Measurements from ENCODE around the gene GRM5.
"Not testable (repeated sequence)": the region's sequence is repeated elsewhere in the genome, so short reads cannot be mapped to it uniquely, and the experiment has no call there.

GRM5 gene

GRCh38 chr11:88536616-88537265 is 529.0 kb downstream of the GRM5 start:
- FAIRE-seq (no peak), DNase-seq (ENCODE audit: insufficient read length, low spot score) (no peak)
- TF ChIP-seq TAF1 (IDR thresholded peaks at IDR 0.05; ENCODE audit: low read depth, low read length) (no peak), POLR2A (IDR thresholded peaks at IDR 0.05; ENCODE audit: low read depth, low read length) (no peak), POU2F2 (IDR thresholded peaks at IDR 0.05; ENCODE audit: low read depth, low read length) (no peak), POLR2AphosphoS5 (IDR thresholded peaks at IDR 0.05; ENCODE audit: low read depth, low read length) (no peak), SPI1 (IDR thresholded peaks at IDR 0.05; ENCODE audit: low read depth, low read length) (no peak)

- TF ChIP-seq POU2F2 (IDR thresholded peaks at IDR 0.05; ENCODE audit: low read depth, low read length) (no peak), POLR2AphosphoS5 (IDR thresholded peaks at IDR 0.05; ENCODE audit: low read depth, low read length) (no peak), TAF1 (IDR thresholded peaks at IDR 0.05; ENCODE audit: low read depth, low read length) (no peak), POLR2A (IDR thresholded peaks at IDR 0.05; ENCODE audit: low read depth, low read length) (no peak), SPI1 (IDR thresholded peaks at IDR 0.05; ENCODE audit: low read depth, low read length) (no peak), PAX5 (IDR thresholded peaks at IDR 0.05; ENCODE audit: insufficient read depth, low read length, severe bottlenecking) (no peak)
- no peak for DNase-seq (ENCODE audit: insufficient read length, low spot score)
- FAIRE-seq: no peak
These were observed 529.8 kb downstream of the GRM5 start for GRCh38 chr11:88535916-88536547.

GRCh38 chr11:88535266-88535665 is 530.5 kb downstream of the GRM5 start:
- DNase-seq (ENCODE audit: insufficient read length, low spot score): no peak
- TF ChIP-seq SPI1 (IDR thresholded peaks at IDR 0.05; ENCODE audit: low read depth, low read length): no peak
- TF ChIP-seq POLR2AphosphoS5 (IDR thresholded peaks at IDR 0.05; ENCODE audit: low read depth, low read length): no peak
- no peak for TF ChIP-seq PAX5 (IDR thresholded peaks at IDR 0.05; ENCODE audit: insufficient read depth, low read length, severe bottlenecking)
- TF ChIP-seq TAF1 (IDR thresholded peaks at IDR 0.05; ENCODE audit: low read depth, low read length): no peak
- TF ChIP-seq POLR2A (IDR thresholded peaks at IDR 0.05; ENCODE audit: low read depth, low read length): no peak
- TF ChIP-seq POU2F2 (IDR thresholded peaks at IDR 0.05; ENCODE audit: low read depth, low read length): no peak
- no peak for FAIRE-seq

DNA sequence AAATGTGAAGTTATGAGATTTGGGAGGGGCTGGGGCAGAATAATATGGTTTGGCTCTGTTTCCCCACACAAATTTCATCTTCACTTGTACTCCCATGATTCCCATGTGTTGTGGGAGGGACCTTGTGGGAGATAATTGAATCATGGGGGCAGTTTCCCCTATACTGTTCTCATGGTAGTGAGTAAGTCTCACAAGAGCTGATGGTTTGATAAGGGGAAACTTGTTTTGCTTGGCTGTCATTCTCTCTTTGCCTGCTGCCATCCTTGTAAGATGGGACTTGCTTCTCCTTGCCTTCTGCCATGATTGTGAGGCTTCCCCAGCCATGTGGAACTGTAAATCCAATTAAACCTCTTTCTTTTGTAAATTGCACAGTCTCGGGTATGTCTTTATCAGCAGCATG is 531.1 kb downstream of the GRM5 start:
- not testable (repeated sequence) for FAIRE-seq; DNase-seq (ENCODE audit: insufficient read length, low spot score)

- FAIRE-seq: peak; percentile 38
- no peak for DNase-seq (ENCODE audit: insufficient read length, low spot score)
- TF ChIP-seq SPI1 (IDR thresholded peaks at IDR 0.05; ENCODE audit: low read depth, low read length) (no peak), PAX5 (IDR thresholded peaks at IDR 0.05; ENCODE audit: insufficient read depth, low read length, severe bottlenecking) (no peak), POU2F2 (IDR thresholded peaks at IDR 0.05; ENCODE audit: low read depth, low read length) (no peak), POLR2A (IDR thresholded peaks at IDR 0.05; ENCODE audit: low read depth, low read length) (no peak), POLR2AphosphoS5 (IDR thresholded peaks at IDR 0.05; ENCODE audit: low read depth, low read length) (no peak), TAF1 (IDR thresholded peaks at IDR 0.05; ENCODE audit: low read depth, low read length) (no peak)
These were observed 531.6 kb downstream of the GRM5 start for GRCh38 chr11:88534185-88534584.

DNA sequence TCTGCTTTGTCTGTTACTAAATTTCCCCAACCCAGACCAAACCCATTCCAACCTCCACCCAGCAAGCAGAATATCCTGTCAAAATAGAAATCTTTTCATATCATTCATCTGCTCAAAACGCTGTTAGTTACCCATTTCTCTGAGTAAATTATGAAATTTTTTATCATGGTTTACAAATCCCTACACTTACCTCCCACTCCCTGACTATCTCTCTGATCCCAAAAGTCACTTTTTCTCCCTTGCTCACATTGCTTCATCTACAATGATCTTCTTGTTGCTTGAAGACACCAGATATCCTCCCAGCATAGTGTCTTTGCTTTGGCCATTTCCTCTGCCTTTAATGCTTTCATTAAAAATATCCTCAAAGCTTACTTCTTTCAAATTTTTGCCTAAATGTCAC is 532.8 kb downstream of the GRM5 start:
- FAIRE-seq (no peak), DNase-seq (ENCODE audit: insufficient read length, low spot score) (no peak)
- TF ChIP-seq TAF1 (IDR thresholded peaks at IDR 0.05; ENCODE audit: low read depth, low read length): no peak
- no peak for TF ChIP-seq POLR2AphosphoS5 (IDR thresholded peaks at IDR 0.05; ENCODE audit: low read depth, low read length)
- no peak for TF ChIP-seq PAX5 (IDR thresholded peaks at IDR 0.05; ENCODE audit: insufficient read depth, low read length, severe bottlenecking)
- no peak for TF ChIP-seq POU2F2 (IDR thresholded peaks at IDR 0.05; ENCODE audit: low read depth, low read length)
- TF ChIP-seq SPI1 (IDR thresholded peaks at IDR 0.05; ENCODE audit: low read depth, low read length): no peak
- no peak for TF ChIP-seq POLR2A (IDR thresholded peaks at IDR 0.05; ENCODE audit: low read depth, low read length)

DNA sequence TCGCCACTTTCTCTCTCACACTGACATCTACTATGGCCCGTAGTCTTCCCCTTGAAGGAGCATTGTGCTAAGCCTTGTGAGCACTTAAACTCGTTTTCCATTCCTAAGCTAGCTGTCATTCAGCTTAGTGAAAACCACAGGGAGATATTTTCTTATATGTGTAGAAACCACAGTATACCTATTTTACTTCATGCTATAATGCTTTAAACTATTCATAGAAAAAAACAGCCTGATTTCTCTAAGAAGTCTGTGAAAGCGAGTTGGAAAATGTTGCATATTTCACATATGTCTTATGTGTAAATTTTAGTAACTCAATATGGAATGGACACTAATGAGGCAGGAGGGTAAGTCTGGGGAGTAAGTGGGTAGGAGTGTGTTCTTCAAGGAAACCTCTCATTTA is 534.0 kb downstream of the GRM5 start:
- no peak for TF ChIP-seq TAF1 (IDR thresholded peaks at IDR 0.05; ENCODE audit: low read depth, low read length)
- TF ChIP-seq POLR2A (IDR thresholded peaks at IDR 0.05; ENCODE audit: low read depth, low read length): no peak
- no peak for TF ChIP-seq POLR2AphosphoS5 (IDR thresholded peaks at IDR 0.05; ENCODE audit: low read depth, low read length)
- no peak for TF ChIP-seq POU2F2 (IDR thresholded peaks at IDR 0.05; ENCODE audit: low read depth, low read length)
- TF ChIP-seq PAX5 (IDR thresholded peaks at IDR 0.05; ENCODE audit: insufficient read depth, low read length, severe bottlenecking): no peak
- TF ChIP-seq SPI1 (IDR thresholded peaks at IDR 0.05; ENCODE audit: low read depth, low read length): no peak
- FAIRE-seq (no peak), DNase-seq (ENCODE audit: insufficient read length, low spot score) (no peak)

DNA sequence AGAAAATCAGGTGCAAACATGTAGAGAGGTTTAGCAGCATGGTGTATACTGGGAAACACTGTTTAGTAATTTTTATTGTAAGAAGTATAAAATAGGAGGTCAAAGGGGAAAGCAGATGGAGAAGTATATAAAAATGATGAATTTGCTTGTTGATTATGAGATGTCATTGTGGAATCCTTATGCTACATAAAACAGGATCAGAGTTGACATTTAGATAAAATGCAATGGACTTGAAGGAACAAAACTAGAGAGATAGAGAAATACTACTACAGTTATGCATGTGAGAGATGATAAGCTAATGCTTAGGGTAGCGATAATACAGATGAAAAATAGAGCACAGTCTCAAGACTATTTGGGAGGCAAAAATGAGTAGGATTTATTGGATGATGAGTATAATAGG is 536.4 kb downstream of the GRM5 start:
- FAIRE-seq (no peak), DNase-seq (ENCODE audit: insufficient read length, low spot score) (no peak)
- TF ChIP-seq POLR2AphosphoS5 (IDR thresholded peaks at IDR 0.05; ENCODE audit: low read depth, low read length): no peak
- no peak for TF ChIP-seq POU2F2 (IDR thresholded peaks at IDR 0.05; ENCODE audit: low read depth, low read length)

DNA sequence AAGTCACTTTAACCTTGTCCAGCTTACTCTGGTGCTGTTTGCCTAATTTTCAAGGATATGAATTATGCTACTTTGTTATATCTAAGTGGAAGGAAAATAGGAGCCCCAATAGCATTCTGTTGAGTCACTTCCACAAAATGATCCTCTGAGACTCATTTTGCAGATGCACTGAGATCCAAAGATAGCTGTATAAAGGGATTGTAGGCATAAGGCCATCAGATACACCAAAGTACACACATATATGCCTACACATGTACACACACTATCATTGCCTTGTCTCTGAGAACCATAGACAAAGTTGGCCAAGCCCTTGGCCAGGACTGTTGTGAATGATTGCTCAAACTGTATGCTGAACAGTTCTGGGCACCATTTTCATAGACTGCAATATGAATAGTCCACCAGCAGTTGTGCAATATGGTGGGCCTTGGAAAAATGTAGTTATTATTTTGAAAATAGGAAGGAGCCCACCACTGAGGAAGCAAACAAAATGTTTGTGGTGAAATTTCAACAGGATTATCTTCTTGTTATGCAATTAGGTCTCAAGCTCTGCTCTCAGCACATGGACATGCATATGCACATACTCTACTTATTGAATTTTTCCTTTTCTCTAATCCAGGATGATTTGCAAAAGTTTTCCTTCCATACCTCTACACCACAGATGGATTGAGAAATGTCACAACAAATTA is 542.3 kb downstream of the GRM5 start:
- TF ChIP-seq POLR2AphosphoS5 (IDR thresholded peaks at IDR 0.05; ENCODE audit: low read depth, low read length) (no peak), POU2F2 (IDR thresholded peaks at IDR 0.05; ENCODE audit: low read depth, low read length) (no peak), POLR2A (IDR thresholded peaks at IDR 0.05; ENCODE audit: low read depth, low read length) (no peak), TAF1 (IDR thresholded peaks at IDR 0.05; ENCODE audit: low read depth, low read length) (no peak), PAX5 (IDR thresholded peaks at IDR 0.05; ENCODE audit: insufficient read depth, low read length, severe bottlenecking) (no peak), SPI1 (IDR thresholded peaks at IDR 0.05; ENCODE audit: low read depth, low read length) (no peak)
- FAIRE-seq: no peak
- DNase-seq (ENCODE audit: insufficient read length, low spot score): no peak
